H54 (cell line): Measurements from ENCODE around the gene NME7.
A peak's percentile ranks its signal among the peaks of the same experiment; 100 is the strongest.
"Not testable (repeated sequence)": the region's sequence is repeated elsewhere in the genome, so short reads cannot be mapped to it uniquely, and the experiment has no call there.

Experiments used
- DNase-seq: peaks from one replicate; pipeline ENCODE4 v3.0.0; 2011; ENCODE audit warnings: low spot score, mixed read lengths; ENCODE audit not compliant: insufficient read length
- FAIRE-seq: peaks from 3 replicates; lab custom pipeline; 2011; peaks lifted over from hg19 to GRCh38; lab: Jason Lieb, UNC
- POLR2A ChIP-seq: IDR thresholded peaks from 2 replicates; pipeline ENCODE4 v1.6.1; 2011; ENCODE audit warnings: low read depth, mild to moderate bottlenecking, low read length

NME7 gene

DNA sequence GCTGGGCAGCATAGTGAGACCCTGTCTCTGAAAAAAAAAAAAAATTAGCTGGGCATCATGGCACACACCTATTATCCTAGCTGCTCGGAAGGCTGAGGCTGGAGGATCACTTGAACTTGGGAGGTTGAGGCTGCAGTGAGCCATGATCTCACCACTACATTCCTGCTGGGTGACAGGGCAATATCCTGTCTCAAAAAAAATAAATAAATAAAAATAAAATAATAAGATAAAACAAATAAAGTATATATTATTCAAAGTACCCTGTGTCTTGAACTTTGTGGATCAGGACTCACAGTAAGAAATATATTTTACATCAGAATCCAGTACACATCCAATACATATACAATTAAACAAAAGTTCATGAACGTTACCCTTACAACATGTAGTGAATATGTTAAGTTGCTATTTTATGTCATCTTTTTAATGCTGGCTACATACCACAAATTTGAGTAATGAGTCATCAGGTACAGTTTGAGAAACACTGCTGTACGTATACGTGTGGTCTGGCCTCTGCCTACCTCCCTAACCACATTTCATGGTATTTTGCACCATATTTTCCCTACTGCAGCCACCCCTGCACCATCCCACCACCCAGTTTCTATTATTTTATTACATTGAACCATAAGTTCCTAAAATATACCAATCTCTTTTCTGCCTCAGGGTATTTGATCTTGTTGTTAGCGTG lies 4.4 kb downstream of the NME7 start:
- DNase-seq (no peak), FAIRE-seq (peak; percentile 71)
- no peak for TF ChIP-seq POLR2A

DNA sequence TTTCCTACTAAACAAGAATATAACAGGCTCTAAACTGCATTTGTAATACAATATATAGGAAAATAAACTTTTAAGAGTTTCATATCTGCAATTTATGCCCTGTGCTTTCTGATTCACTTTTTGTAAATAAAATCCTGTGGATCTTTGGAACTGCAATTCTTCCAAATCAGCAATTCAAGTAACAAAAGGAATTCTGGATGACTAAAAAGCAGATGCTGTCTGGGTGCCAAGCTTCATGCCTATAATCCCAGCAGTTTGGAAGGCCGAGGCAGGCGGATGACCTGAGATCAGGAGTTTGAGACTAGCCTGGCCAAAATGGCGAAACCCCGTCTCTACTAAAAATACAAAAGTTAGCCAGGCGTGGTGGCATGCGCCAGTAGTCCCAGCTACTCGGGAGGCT lies 6.3 kb downstream of the NME7 start:
- FAIRE-seq (no peak), DNase-seq (no peak)
- TF ChIP-seq POLR2A = no peak

DNA sequence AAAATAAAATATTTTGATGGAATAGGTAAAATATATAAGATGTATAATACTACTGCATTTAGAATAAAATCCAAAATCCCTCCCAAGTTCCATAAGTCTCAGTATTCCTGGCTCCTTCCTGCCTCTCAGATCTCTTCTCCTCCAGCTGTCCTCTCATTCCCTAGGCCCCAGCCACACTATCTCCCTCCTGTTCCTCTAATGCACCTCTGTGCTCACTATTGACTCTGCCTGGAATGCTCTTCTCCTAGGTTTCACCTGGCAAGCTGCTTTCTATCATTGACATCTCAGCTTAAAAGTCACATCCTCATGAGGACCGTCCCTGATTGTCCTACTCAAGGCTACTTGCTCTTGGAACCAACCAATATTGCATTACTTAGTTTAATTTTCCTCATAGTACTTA lies 7.2 kb downstream of the NME7 start:
- DNase-seq (no peak), FAIRE-seq (no peak)
- no peak for TF ChIP-seq POLR2A

DNA sequence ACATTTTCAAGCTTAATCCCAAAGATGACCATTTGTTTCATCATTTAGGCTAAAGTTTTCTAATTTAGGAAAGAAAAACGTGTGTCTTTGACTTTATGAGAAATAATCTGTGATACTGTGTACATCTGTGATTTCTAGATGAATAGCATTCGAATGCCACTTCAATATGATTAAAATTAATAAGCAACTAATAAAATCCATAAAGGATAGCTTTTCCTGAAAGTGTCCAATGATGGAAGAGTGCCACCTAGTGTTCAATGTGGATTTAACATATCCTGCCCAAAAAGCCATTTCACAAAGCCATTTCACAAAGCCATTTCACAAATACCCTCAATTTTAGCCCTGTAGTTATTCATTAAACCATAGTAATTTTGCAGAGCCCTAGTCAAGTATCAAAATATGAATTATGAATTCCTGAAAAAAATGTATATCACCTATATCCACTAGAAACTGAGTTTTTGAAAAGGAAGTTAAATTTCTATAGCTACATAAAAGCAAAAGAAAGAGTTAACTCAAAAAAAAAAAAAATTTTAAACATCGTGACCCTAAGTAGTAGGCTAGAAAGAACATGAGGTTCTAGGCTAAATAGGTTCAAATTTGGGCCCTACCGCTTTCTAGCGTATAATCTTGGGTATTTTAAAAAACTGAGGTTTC lies 19.1 kb downstream of the NME7 start:
- no peak for DNase-seq
- no peak for TF ChIP-seq POLR2A
- peak; percentile 84 for FAIRE-seq

DNA sequence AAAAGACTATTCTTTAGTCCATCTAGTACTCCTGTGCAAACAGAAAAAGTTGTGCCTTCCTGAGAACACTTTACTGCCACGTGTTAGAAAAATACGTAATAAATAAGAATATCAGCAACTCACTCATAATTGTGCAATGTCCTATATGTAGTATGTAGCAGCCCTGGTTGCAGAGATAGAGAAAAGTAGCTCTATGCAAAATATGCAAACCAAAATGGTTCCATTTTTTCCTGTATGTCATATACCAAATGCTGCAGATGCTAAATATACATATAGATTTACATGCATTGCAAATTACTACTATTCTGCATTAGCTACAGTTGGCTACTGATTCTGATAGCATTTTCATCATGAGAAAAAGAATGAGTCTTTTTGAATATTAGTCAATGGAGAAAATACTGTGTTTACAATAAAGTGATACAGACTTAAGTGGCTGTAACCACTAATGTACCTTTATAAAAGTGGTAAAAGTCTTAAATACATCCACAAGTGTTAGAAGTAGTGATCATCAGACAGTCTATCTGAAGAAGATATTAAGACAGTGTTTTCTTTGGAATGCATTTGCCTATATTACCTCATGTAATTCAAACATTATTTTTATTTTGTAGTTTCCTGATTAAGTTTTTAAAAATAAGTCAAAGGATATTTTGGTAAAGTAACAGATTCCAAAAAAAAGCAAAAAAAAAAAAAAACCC lies 19.8 kb downstream of the NME7 start:
- FAIRE-seq = no peak
- TF ChIP-seq POLR2A = no peak

DNA sequence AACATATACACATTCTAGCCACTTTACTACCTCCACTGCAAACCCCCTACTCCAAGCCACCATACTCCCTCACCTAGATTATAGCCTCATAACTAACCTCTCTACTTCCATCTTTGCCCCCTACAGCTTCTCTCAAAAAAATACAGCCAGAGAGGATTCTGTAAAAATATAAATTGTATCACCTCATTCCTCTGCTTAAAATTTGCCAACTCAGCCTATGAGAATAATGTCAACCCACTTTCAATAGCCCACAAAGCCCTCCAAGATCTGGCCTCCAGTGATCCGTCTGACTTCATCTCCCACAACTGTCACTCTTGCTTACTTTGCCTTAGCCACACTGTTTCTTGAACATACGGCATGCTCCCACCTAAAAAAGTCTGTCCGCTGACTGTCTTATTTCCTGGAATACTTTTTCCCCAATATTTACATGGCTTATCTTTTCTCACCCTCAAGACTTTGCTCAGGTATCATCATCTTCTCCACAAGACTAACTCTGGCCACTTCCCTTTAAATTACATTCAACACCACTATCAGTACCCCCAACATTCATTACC lies 21.5 kb downstream of the NME7 start:
- no peak for DNase-seq
- no peak for TF ChIP-seq POLR2A
- no peak for FAIRE-seq

More for the DNA sequence above, 19.8 kb downstream of the NME7 start:
- DNase-seq = no peak

DNA sequence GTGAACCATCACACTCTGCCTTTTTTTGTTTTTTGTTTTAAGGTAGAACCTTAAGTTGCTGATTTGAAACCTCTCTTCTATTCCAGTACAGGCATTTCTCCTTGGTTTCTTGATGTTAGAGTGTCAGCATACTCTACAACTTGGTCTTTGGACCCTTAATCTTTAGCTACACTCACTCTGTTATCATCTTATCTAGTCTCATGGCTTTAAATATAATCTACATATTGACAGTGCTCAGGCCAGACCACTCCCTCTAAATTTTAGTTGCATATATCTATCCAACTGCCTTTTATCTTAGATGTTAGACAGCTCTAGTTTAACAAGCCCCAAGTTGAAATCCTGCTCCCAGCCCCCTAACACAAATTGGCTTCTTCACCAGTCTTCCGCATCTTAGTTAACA lies 22.1 kb downstream of the NME7 start:
- no peak for TF ChIP-seq POLR2A

DNA sequence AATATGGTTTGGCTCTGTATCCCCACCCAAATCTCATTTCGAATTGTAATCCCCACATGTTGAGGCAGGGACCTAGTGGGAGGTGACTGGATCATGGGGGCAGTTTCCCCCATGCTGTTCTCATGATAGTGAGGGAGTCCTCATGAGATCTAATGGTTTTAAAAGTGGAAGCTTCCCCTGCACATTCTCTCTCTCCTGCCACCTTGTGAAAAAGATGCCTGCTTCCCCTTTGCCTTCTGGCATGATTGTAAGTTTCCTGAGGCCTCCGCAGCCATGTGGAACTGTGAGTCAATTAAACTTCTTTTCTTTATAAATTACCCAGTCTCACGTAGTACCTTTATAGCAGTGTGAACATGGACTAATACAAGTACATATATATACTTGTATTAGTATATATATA lies 25.5 kb downstream of the NME7 start:
- not testable (repeated sequence) for FAIRE-seq, DNase-seq

More for the DNA sequence above, 22.1 kb downstream of the NME7 start:
- FAIRE-seq (peak; percentile 11), DNase-seq (no peak)

DNA sequence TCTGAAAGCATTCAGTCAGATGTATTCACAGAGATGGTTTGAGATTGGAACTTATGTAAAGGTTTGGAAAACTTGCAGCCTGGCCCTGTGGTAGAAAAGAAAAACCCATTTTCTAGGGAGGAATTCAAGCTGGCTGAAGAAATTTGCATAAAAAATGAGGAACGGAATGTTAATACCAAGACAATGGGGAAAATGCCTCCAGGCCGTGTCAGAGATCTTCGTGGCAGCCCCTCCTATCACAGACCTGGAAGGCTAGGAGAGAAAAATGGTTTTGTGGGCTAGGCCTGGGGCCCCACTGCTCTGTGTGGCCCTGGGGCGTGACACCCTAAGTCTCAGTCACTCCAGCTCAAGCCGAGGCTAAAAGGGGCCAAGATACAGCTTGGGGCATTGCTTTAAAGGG lies 26.7 kb downstream of the NME7 start:
- DNase-seq = no peak
- no peak for TF ChIP-seq POLR2A
- no peak for FAIRE-seq

DNA sequence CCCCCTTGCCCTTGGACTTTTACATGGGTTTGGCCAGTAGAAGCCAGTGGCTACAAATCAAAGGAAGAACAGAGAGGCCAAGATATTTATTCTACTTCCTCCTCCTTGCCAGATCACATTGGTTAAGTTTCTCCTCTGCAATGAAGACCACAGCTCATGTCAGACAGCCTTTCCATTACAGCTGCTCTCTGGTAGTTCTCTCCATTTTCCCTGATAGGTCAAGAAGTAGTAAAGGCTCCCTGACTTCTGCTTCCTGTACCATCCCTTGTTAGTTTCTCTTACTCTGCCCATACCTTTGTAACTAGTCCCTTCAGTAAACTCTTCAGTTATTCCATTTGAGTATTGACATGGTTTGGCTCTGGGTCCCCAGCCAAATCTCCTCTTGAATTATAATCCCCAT lies 27.8 kb downstream of the NME7 start:
- FAIRE-seq = no peak
- DNase-seq = no peak
- TF ChIP-seq POLR2A = no peak

DNA sequence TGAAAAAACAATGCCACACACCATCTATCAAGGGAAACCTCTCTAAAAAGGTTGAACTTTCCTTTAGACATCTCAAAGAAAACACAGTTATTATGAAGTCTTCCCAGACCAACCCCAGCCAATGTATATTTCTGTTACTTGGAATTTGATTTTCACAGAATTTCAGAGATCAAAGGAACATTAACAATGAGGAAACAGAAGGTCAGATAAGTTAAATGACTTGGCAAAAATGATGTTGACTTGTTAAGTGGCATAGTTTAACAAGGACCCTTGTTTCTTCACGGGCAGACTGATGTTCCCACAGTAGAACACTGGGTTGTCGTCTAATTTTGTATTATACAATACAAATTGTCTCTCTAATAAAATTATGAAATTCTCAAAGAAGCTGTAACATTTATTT lies 29.0 kb downstream of the NME7 start:
- peak; percentile 27 for FAIRE-seq

DNA sequence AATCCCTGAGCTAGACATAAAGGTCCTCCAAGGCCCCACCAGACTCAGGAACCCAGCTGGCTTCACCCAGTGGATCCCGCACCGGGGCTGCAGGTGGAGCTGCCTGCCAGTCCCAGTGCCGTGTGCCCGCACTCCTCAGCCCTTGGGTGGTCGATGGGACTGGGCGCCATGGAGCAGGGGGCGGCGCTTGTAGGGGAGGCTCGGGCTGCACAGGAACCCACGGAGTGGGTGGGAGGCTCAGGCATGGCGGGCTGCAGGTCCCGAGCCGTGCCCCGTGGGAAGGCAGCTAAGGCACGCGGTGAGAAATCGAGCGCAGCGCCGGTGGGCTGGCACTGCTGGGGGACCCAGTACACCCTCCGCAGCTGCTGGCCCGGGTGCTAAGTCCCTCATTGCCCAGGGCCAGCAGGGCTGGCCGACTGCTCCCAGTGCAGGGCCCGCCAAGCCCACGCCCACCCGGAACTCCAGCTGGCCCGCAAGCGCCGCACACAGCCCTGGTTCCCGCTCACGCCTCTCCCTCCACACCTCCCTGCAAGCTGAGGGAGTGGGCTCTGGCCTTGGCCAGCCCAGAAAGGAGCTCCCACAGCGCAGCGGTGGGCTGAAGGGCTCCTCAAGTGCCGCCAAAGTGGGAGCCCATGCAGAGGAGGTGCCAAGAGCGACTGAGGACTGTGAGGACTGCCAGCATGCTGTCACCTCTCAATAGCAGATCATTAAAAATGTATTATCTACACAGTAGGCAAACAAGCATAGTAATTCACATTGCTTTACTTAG lies 30.5 kb downstream of the NME7 start:
- not testable (repeated sequence) for DNase-seq, FAIRE-seq

More for the DNA sequence above, 29.0 kb downstream of the NME7 start:
- TF ChIP-seq POLR2A = no peak
- DNase-seq = no peak

DNA sequence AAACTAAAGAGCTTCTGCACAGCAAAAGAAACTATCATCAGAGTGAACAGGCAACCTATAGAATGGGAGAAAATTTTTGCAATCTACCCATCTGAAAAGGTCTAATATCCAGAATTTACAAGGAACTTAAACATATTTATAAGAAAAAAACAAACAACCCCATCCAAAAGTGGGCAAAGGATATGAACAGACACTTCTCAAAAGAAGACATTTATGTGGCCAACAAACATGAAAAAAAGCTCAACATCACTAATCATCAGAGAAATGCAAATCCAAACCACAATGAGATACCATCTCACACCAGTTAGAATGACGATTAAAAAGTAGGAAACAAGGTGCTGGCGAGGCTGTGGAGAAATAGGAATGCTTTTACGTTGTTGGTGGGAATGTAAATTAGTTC lies 32.9 kb downstream of the NME7 start:
- not testable (repeated sequence) for DNase-seq, FAIRE-seq

DNA sequence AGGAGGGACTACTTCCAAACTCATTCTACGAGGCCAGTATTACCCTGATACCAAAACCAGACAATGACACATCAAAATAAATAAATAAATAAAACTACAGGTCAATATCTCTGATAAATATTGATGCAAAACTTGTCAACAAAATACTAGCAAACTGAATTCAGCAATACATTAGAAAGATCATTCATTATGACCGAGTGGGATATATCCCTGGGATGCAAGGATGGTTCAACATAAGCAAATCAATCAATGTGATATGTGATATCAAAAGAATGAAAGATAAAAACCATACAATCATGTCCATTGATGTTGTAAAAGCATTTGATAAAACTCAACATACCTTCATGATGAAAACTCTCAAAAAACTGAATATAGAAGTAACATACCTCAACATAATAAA lies 36.7 kb downstream of the NME7 start:
- TF ChIP-seq POLR2A = no peak
- no peak for FAIRE-seq

More for the DNA sequence above, 36.7 kb downstream of the NME7 start:
- no peak for DNase-seq
